ENCODE results near the gene SUPT20HL1. TPM values are rescaled to one million over a fixed set of nuclear protein-coding genes. Genes with fewer than 3 reads are reported as not detected.

SUPT20HL1 gene
- total RNA-seq, 1 experiment from 2014 or later = not detected

GRCh38 chrX:24321741-24322395, 38.6 kb upstream of the SUPT20HL1 start (continued):
- TF ChIP-seq PRDM15 (CRISPR knock-in tag; IDR thresholded peaks at IDR 0.05) = no peak
- TF ChIP-seq ZNF138 (CRISPR knock-in tag; conservative IDR thresholded peaks at IDR 0.05) = no peak
- no peak for TF ChIP-seq CTCF (IDR thresholded peaks at IDR 0.05)
- TF ChIP-seq SMAD3 (CRISPR knock-in tag; IDR thresholded peaks at IDR 0.05; ENCODE audit: borderline replicate concordance) = no peak

- Mint-ChIP-seq H3K9me3 (peaks cover 5% of the 10 kb centered on the region; the same call in 1 of the 2 replicates), H3K4me3 (no peak overlapping the region), H3K27ac (no peak overlapping the region), H3K4me1 (peaks cover 2% of the 10 kb centered on the region; the same call in 1 of the 2 replicates), H3K36me3 (no peaks in the 10 kb centered on the region), H3K27me3 (ENCODE audit: low read depth) (no peaks in the 10 kb centered on the region)
- ChIA-PET POLR2A (no interaction called here), CTCF (no interaction called here)
- no peak for DNase-seq (ENCODE audit: low spot score)
- TF ChIP-seq ZNF423 (CRISPR knock-in tag; IDR thresholded peaks at IDR 0.05) (no peak), ERG (CRISPR knock-in tag; IDR thresholded peaks at IDR 0.05) (no peak), SP1 (CRISPR knock-in tag; conservative IDR thresholded peaks at IDR 0.05) (no peak), CREB1 (CRISPR knock-in tag; IDR thresholded peaks at IDR 0.05) (no peak), SMAD4 (CRISPR knock-in tag; IDR thresholded peaks at IDR 0.05) (no peak), PRDM15 (CRISPR knock-in tag; IDR thresholded peaks at IDR 0.05) (no peak), FOXJ3 (CRISPR knock-in tag; IDR thresholded peaks at IDR 0.05; ENCODE audit: borderline replicate concordance) (no peak), GABPB1 (CRISPR knock-in tag; IDR thresholded peaks at IDR 0.05) (no peak), ZNF138 (CRISPR knock-in tag; conservative IDR thresholded peaks at IDR 0.05) (no peak), E2F5 (CRISPR knock-in tag; IDR thresholded peaks at IDR 0.05) (no peak), NFATC4 (CRISPR knock-in tag; IDR thresholded peaks at IDR 0.05) (no peak), USF1 (CRISPR knock-in tag; IDR thresholded peaks at IDR 0.05) (no peak), E2F1 (CRISPR knock-in tag; IDR thresholded peaks at IDR 0.05) (no peak), GRHL2 (CRISPR knock-in tag; IDR thresholded peaks at IDR 0.05; ENCODE audit: insufficient replicate concordance, severe bottlenecking) (no peak), USF2 (CRISPR knock-in tag; IDR thresholded peaks at IDR 0.05) (no peak), ATF3 (CRISPR knock-in tag; conservative IDR thresholded peaks at IDR 0.05) (no peak)
- ATAC-seq = no peak
These were observed 35.2 kb upstream of the SUPT20HL1 start for GRCh38 chrX:24325231-24325630.
